GM18951 (cell line): ENCODE results near the gene TMEM184B.

Experiments
- POLR2A ChIP-seq: IDR thresholded peaks from 4 replicates; pipeline ENCODE4 v1.6.1; 2011; ENCODE audit warnings: mild to moderate bottlenecking; ENCODE audit not compliant: insufficient read length, insufficient read depth; ENCODE audit errors: extremely low read depth
- in situ Hi-C: fragments of 300-500 bp; cut with MboI; formaldehyde crosslinking; loops from one replicate; pipeline ENCODE4 v1.12.0; 2022; ENCODE audit warnings: low sequenced_read_pairs, mixed read lengths, inconsistent platforms; ENCODE audit not compliant: unreplicated experiment

TMEM184B gene

GRCh38 chr22:38272373-38273134, at the start of gene TMEM184B:
Gene TMEM184B (minus strand): TSS chr22:38273010. CDS start chr22:38247961, 25,049 bp downstream.
- peak; percentile 83 for TF ChIP-seq POLR2A
- in situ Hi-C loops, result no loop called here

- in situ Hi-C loops, result no loop called here
- TF ChIP-seq POLR2A, result no peak
These were observed 48.0 kb upstream of the TMEM184B start for GRCh38 chr22:38320605-38321402.

- in situ Hi-C loops, result no loop called here
These were observed 46.3 kb upstream of the TMEM184B start for GRCh38 chr22:38318792-38319773.

GRCh38 chr22:38317995-38318715, 45.3 kb upstream of the TMEM184B start:
- in situ Hi-C loops, result no loop called here
- no peak for TF ChIP-seq POLR2A

More at GRCh38 chr22:38318792-38319773, 46.3 kb upstream of the TMEM184B start:
- TF ChIP-seq POLR2A, result no peak

GRCh38 chr22:38317122-38317994, 44.5 kb upstream of the TMEM184B start, which contains the start of gene CSNK1E:
Gene CSNK1E (minus strand): TSS chr22:38317433. CDS start chr22:38314157, 3,276 bp downstream.
- in situ Hi-C loops, result no loop called here
- TF ChIP-seq POLR2A, result no peak

GRCh38 chr22:38316364-38317121, 43.7 kb upstream of the TMEM184B start:
- in situ Hi-C loops, result no loop called here
- no peak for TF ChIP-seq POLR2A

GRCh38 chr22:38315823-38316363, 43.1 kb upstream of the TMEM184B start:
- no peak for TF ChIP-seq POLR2A
- in situ Hi-C loops, result no loop called here

GRCh38 chr22:38314933-38315822, 42.4 kb upstream of the TMEM184B start:
- in situ Hi-C loops, result no loop called here
- no peak for TF ChIP-seq POLR2A

- TF ChIP-seq POLR2A, result no peak
- in situ Hi-C loops, result no loop called here
These were observed 41.5 kb upstream of the TMEM184B start for GRCh38 chr22:38314051-38314932.
